Endothelial cell of umbilical vein (primary cell): Measurements from ENCODE around the gene ADAMTS14. TPM values are rescaled to one million over a fixed set of nuclear protein-coding genes. Genes with fewer than 3 reads are reported as not detected.

Experiments used
- BruUV-seq: library from RNA; stranded (reverse); fragments of 400-500 nt; replicated peaks from 2 replicates; lab custom pipeline; 2021; lab: Mats Ljungman, UMichigan
- CTCF ChIA-PET: fragments of 300-600, 350-600 bp; sonication (Branson Sonifier 250); formaldehyde crosslinking; loops from one replicate; lab custom pipeline; 2021; ENCODE audit warnings: antibody characterized with exemption, inconsistent platforms; lab: Charles Lee
- POLR2A ChIA-PET: fragments of 300-600, 350-600 bp; sonication (Branson Sonifier 250); formaldehyde crosslinking; loops from one replicate; lab custom pipeline; 2021; ENCODE audit warnings: antibody characterized with exemption, inconsistent platforms; lab: Charles Lee
- DNase-seq: peaks from one replicate; pipeline ENCODE4 v3.0.0-alpha.2; 2011; ENCODE audit warnings: low read depth, low spot score
- FAIRE-seq: peaks from 2 replicates; lab custom pipeline; 2011; peaks lifted over from hg19 to GRCh38; lab: Jason Lieb, UNC
- H2AFZ ChIP-seq: 2 replicates; pipeline ENCODE4 v1.6.0; 2012; ENCODE audit warnings: low read depth, low read length, control low read depth, inconsistent platforms
- H3K27ac ChIP-seq: 2 replicates; pipeline ENCODE4 v1.5.1; 2011; ENCODE audit warnings: low read depth, mild to moderate bottlenecking, control low read depth, low read length, moderate library complexity; ENCODE audit not compliant: insufficient read depth
- H3K27me3 ChIP-seq, 2 experiments: 2 replicates each; pipeline versions ENCODE4 v1.6.0 to v1.6.1; 2011; ENCODE audit warnings: low read length in 2 of 2, mixed read lengths in 1 of 2; ENCODE audit not compliant: control insufficient read depth in 2 of 2, insufficient read depth in 2 of 2
- H3K36me3 ChIP-seq, 2 experiments: 2 replicates in 1 of 2; 3 replicates in 1 of 2; pipeline ENCODE4 v1.5.1; 2011; ENCODE audit warnings: low read length in 2 of 2, mild to moderate bottlenecking in 1 of 2, moderate library complexity in 1 of 2; ENCODE audit not compliant: control insufficient read depth in 2 of 2, insufficient read depth in 2 of 2; ENCODE audit errors: extremely low read depth in 1 of 2
- H3K4me1 ChIP-seq: 3 replicates; pipeline ENCODE4 v1.5.1; 2011; ENCODE audit warnings: mild to moderate bottlenecking, low read length; ENCODE audit not compliant: control insufficient read depth, insufficient read depth; ENCODE audit errors: extremely low read depth
- H3K4me2 ChIP-seq: 2 replicates; pipeline ENCODE4 v1.6.1; 2011; ENCODE audit warnings: low read length, control low read depth, mixed read lengths; ENCODE audit not compliant: insufficient read depth
- H3K4me3 ChIP-seq, 3 experiments: fragments of 200-600 bp in 1 of 3; sonication (generic), shearing (Covaris generic) in 1 of 3; replicated peaks in 1 of 3; 2 replicates each; pipeline ENCODE4 v1.5.1; 2011 to 2016; ENCODE audit warnings: control low read depth in 3 of 3, low read length in 3 of 3, mild to moderate bottlenecking in 2 of 3, inconsistent platforms in 1 of 3, low read depth in 1 of 3, moderate library complexity in 1 of 3; ENCODE audit not compliant: insufficient read depth in 1 of 3
- H3K79me2 ChIP-seq: 2 replicates; pipeline ENCODE4 v1.6.0; 2012; ENCODE audit warnings: low read length, inconsistent platforms; ENCODE audit not compliant: control insufficient read depth, insufficient read depth
- H3K9ac ChIP-seq: replicated peaks from 2 replicates; pipeline ENCODE3; 2011; ENCODE audit warnings: low read length, control low read depth; ENCODE audit not compliant: insufficient read depth; ENCODE audit errors: extremely low read depth
- H3K9me1 ChIP-seq: replicated peaks from 3 replicates; pipeline ENCODE4 v1.6.0; 2011; ENCODE audit warnings: mild to moderate bottlenecking, low read length; ENCODE audit not compliant: control insufficient read depth, insufficient read depth; ENCODE audit errors: extremely low read depth
- H3K9me3 ChIP-seq: replicated peaks from 2 replicates; pipeline ENCODE4 v1.5.1; 2012; ENCODE audit warnings: low read length, inconsistent platforms; ENCODE audit not compliant: control insufficient read depth, insufficient read depth
- H4K20me1 ChIP-seq: replicated peaks from 2 replicates; pipeline ENCODE3; 2011; ENCODE audit warnings: mild to moderate bottlenecking, low read length; ENCODE audit not compliant: control insufficient read depth, insufficient read depth; ENCODE audit errors: extremely low read depth
- EZH2 ChIP-seq: IDR thresholded peaks from 2 replicates; pipeline ENCODE4 v1.6.1; 2012; ENCODE audit warnings: borderline replicate concordance, low read depth, mild to moderate bottlenecking, moderate library complexity, low read length, inconsistent platforms; ENCODE audit not compliant: severe bottlenecking
- FOS ChIP-seq: IDR thresholded peaks from 2 replicates; pipeline ENCODE4 v1.6.1; 2011; ENCODE audit warnings: mild to moderate bottlenecking, low read length, moderate library complexity, borderline replicate concordance; ENCODE audit not compliant: insufficient read depth
- GATA2 ChIP-seq: IDR thresholded peaks from 2 replicates; pipeline ENCODE4 v1.7.0; 2011; ENCODE audit warnings: low read depth, mild to moderate bottlenecking, moderate library complexity, mixed read lengths, low read length; ENCODE audit not compliant: insufficient read length, insufficient read depth
- JUN ChIP-seq: IDR thresholded peaks from 2 replicates; pipeline ENCODE4 v1.6.1; 2011; ENCODE audit warnings: borderline replicate concordance, low read depth; ENCODE audit not compliant: insufficient read length, insufficient read depth
- MYC ChIP-seq: IDR thresholded peaks from one replicate; pipeline ENCODE4 v1.6.1; 2011; ENCODE audit warnings: mild to moderate bottlenecking, low read depth, low read length
- POLR2A ChIP-seq: IDR thresholded peaks from 2 replicates; pipeline ENCODE4 v1.6.1; 2012; ENCODE audit warnings: low read depth, mild to moderate bottlenecking, control low read depth, low read length
- POLR2AphosphoS5 ChIP-seq: IDR thresholded peaks from 2 replicates; pipeline ENCODE4 v1.6.1; 2012; ENCODE audit warnings: low read depth, mild to moderate bottlenecking, control low read depth, low read length, moderate library complexity; ENCODE audit not compliant: insufficient read depth
- dilution Hi-C: fragments of 300-500 bp; cut with MboI; formaldehyde crosslinking; loops from one replicate; pipeline ENCODE4 v1.15.0; 2019; ENCODE audit warnings: low sequenced_read_pairs; ENCODE audit not compliant: extremely low pct_ligation_motif_present
- intact Hi-C: fragments of 100-400 bp; cut with micrococcal nuclease; formaldehyde crosslinking; loops from one replicate; pipeline ENCODE4 v1.10.0; 2022
- polyA plus RNA-seq, 4 experiments: library from polyadenylated mRNA; depleted of rRNA in 3 of 4; stranded (reverse) in 3 of 4; unstranded in 1 of 4; fragments of >200 nt; gene quantifications; 2 replicates each; pipeline versions ENCODE4 v1.2.1 to v1.2.3, GENCODE V29; 2011 to 2012; ENCODE audit warnings: missing spikeins in 1 of 4
- total RNA-seq: library from RNA; stranded (reverse); gene quantifications from 2 replicates; pipeline ENCODE4 v1.2.3, GENCODE V29; 2021
- TF ChIP-seq, protein P1 (sequence below), 2 donors: IDR thresholded peaks; 1 replicate in 1 of 2; 2 replicates in 1 of 2; pipeline ENCODE4 v1.5.1; 2011; ENCODE audit warnings: low read length in 2 of 2, mild to moderate bottlenecking in 2 of 2, moderate library complexity in 2 of 2, control low read depth in 1 of 2, inconsistent platforms in 1 of 2, low read depth in 1 of 2; ENCODE audit not compliant: insufficient read depth in 1 of 2; ENCODE audit errors: extremely low read depth in 1 of 2
- TF ChIP-seq, protein P2 (sequence below): IDR thresholded peaks from 2 replicates; pipeline ENCODE4 v1.6.1; 2011; ENCODE audit not compliant: insufficient read depth, insufficient read length

Gene ADAMTS14
- total and polyA plus RNA-seq, 2 donors (not counting 3 experiments of a cell fraction or from before 2014, with no cell fraction given): not detected

DNA sequence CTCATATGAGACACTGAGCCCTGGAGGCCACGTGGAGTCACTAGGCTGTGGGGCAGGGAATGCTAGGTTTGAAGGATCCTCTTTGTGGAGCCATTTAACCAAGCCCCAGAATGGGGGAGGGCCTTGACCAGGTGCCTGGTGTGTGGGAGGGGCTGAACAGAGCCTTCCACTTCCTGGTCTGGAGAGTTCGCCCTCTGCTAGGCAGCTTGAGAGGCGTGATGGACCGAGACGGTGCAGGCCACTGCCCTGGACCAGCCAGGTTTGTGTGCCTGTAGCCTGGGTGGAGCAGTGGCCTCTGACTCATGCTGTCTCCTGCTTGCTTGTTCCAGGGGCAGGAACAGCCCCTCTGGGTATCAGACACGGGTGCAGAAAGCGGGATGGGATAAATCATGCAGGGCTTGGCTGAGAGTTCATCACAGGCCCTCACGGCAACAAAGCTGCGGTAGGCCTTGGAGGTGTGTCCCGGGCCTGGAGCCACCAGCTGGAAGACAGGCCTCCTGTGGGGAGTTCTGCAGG, 27.4 kb downstream of the ADAMTS14 start:
- dilution Hi-C loops: no loop called here

More for the DNA sequence above, 27.4 kb downstream of the ADAMTS14 start:
- ChIA-PET CTCF (no interaction called here), POLR2A (no interaction called here)
- H3K27ac ChIP-seq: no peak overlapping the region
- peaks cover 0 to 6% of the 10 kb centered on the region in 2 experiments for H3K27me3 ChIP-seq
- FAIRE-seq (no peak), DNase-seq (no peak)
- H3K4me1 ChIP-seq: no peaks in the 10 kb centered on the region
- intact Hi-C loops: no loop called here
- TF ChIP-seq EZH2: no peak
- TF ChIP-seq, protein P1, sequence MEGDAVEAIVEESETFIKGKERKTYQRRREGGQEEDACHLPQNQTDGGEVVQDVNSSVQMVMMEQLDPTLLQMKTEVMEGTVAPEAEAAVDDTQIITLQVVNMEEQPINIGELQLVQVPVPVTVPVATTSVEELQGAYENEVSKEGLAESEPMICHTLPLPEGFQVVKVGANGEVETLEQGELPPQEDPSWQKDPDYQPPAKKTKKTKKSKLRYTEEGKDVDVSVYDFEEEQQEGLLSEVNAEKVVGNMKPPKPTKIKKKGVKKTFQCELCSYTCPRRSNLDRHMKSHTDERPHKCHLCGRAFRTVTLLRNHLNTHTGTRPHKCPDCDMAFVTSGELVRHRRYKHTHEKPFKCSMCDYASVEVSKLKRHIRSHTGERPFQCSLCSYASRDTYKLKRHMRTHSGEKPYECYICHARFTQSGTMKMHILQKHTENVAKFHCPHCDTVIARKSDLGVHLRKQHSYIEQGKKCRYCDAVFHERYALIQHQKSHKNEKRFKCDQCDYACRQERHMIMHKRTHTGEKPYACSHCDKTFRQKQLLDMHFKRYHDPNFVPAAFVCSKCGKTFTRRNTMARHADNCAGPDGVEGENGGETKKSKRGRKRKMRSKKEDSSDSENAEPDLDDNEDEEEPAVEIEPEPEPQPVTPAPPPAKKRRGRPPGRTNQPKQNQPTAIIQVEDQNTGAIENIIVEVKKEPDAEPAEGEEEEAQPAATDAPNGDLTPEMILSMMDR (IDR thresholded peaks at IDR 0.05; ENCODE audit: extremely low read depth in 1 of 2, insufficient read depth in 1 of 2, low read depth in 1 of 2, low read length in 2 of 2): no peak
- TF ChIP-seq, protein P2, sequence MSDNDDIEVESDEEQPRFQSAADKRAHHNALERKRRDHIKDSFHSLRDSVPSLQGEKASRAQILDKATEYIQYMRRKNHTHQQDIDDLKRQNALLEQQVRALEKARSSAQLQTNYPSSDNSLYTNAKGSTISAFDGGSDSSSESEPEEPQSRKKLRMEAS: no peak
- no peak for TF ChIP-seq POLR2AphosphoS5
- no peak for TF ChIP-seq GATA2
- TF ChIP-seq MYC: no peak
- no peak for TF ChIP-seq JUN
- TF ChIP-seq POLR2A: no peak
- no peak for TF ChIP-seq FOS
- H3K9me3 ChIP-seq: no peaks in the 10 kb centered on the region
- H3K36me3 ChIP-seq: no peaks in the 10 kb centered on the region
- no peaks in the 10 kb centered on the region for H3K9me1 ChIP-seq
- H3K79me2 ChIP-seq: no peaks in the 10 kb centered on the region
- no TSS peak for BruUV-seq
- no peak overlapping the region for H3K9ac ChIP-seq
- H2AFZ ChIP-seq: no peak overlapping the region
- H3K4me2 ChIP-seq: no peak overlapping the region
- no peak overlapping the region for H3K4me3 ChIP-seq
- H4K20me1 ChIP-seq: no peaks in the 10 kb centered on the region
